ENCODE measurements around the gene COLQ.

DNA sequence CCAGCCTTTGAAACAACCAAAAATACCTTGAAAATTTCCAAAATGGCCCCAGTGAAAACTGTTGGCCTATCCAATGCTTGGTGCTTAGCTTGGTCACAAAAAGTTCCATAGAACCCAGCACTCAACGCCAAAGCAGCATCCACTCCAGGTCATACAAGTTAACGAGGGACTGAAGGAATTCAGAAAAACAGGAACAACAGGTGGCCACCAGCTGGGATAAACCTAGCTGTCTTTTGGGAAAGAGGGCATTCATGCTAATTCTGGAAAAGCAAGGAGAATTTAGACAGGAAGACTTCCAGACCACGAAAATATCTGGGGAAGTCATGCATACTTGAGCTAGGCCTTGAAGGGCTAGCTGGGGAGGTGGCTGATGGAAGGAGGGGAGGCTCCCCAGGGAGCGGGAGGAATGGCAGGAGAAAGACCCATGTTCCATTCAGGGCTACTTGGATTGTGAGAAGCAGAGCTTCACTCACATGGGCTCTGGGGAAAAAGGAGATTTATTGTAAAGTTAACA is 28.6 kb downstream of the COLQ start:
- TF ChIP-seq, protein P1, sequence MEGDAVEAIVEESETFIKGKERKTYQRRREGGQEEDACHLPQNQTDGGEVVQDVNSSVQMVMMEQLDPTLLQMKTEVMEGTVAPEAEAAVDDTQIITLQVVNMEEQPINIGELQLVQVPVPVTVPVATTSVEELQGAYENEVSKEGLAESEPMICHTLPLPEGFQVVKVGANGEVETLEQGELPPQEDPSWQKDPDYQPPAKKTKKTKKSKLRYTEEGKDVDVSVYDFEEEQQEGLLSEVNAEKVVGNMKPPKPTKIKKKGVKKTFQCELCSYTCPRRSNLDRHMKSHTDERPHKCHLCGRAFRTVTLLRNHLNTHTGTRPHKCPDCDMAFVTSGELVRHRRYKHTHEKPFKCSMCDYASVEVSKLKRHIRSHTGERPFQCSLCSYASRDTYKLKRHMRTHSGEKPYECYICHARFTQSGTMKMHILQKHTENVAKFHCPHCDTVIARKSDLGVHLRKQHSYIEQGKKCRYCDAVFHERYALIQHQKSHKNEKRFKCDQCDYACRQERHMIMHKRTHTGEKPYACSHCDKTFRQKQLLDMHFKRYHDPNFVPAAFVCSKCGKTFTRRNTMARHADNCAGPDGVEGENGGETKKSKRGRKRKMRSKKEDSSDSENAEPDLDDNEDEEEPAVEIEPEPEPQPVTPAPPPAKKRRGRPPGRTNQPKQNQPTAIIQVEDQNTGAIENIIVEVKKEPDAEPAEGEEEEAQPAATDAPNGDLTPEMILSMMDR (IDR thresholded peaks at IDR 0.05) = no peak
- no peak for TF ChIP-seq POLR2A (IDR thresholded peaks at IDR 0.05)

Data from body of pancreas (tissue), 4 donors.